AG04449 (cell line): ENCODE measurements around the gene BACH2.
A peak's percentile ranks its signal among the peaks of the same experiment; 100 is the strongest.

Experiments
- CTCF ChIA-PET: fragments of 350-600 bp; formaldehyde crosslinking; extraction: SDS; loops from one replicate; lab custom pipeline; 2021; ENCODE audit warnings: antibody characterized with exemption; lab: Yijun Ruan, JAX
- POLR2A ChIA-PET: fragments of 400-600, 350-600 bp; formaldehyde crosslinking; extraction: SDS; loops from one replicate; lab custom pipeline; 2020; ENCODE audit warnings: antibody characterized with exemption, inconsistent platforms; lab: Yijun Ruan, JAX
- DNase-seq: peaks from one replicate; pipeline ENCODE4 v3.0.0-alpha.2; 2010; ENCODE audit warnings: low read depth, low spot score
- H3K4me3 ChIP-seq: 2 replicates; pipeline ENCODE4 v1.5.1; 2011; ENCODE audit warnings: low read depth, mild to moderate bottlenecking, control low read depth, low read length
- CTCF ChIP-seq: IDR thresholded peaks from one replicate; pipeline ENCODE4 v1.5.1; 2011; ENCODE audit warnings: mild to moderate bottlenecking, moderate library complexity, low read length, control low read depth, inconsistent platforms; ENCODE audit not compliant: insufficient read depth; ENCODE audit errors: missing control alignments

BACH2 gene

GRCh38 chr6:90194371-90194841, 102.2 kb downstream of the BACH2 start:
- POLR2A ChIA-PET, result interaction anchor here (1.6 kb wide), 1 partner anchor 24 kb away, joined by 8 read pairs; no protein-coding TSS in a partner anchor
- DNase-seq, result peak; percentile 42
- no peak for TF ChIP-seq CTCF
- CTCF ChIA-PET, result interaction anchor here (1.2 to 1.5 kb wide), 2 partner anchors 15 to 285 kb away, joined by 4 to 8 read pairs; no protein-coding TSS in a partner anchor
- no peak overlapping the region for H3K4me3 ChIP-seq

GRCh38 chr6:90193359-90193758, 103.3 kb downstream of the BACH2 start:
- TF ChIP-seq CTCF, result no peak
- no peak for DNase-seq
- POLR2A ChIA-PET, result no interaction called here
- CTCF ChIA-PET, result interaction anchor here (1.5 kb wide), 1 partner anchor 286 kb away, joined by 4 read pairs; no protein-coding TSS in a partner anchor
- no peak overlapping the region for H3K4me3 ChIP-seq

- POLR2A ChIA-PET, result no interaction called here
- CTCF ChIA-PET, result no interaction called here
- no peak for TF ChIP-seq CTCF
- H3K4me3 ChIP-seq, result no peak overlapping the region
- no peak for DNase-seq
Observed at GRCh38 chr6:90192857-90193256, 103.8 kb downstream of the BACH2 start.

- H3K4me3 ChIP-seq, result no peak overlapping the region
- DNase-seq, result no peak
- ChIA-PET CTCF (interaction anchor here (0.9 to 1.6 kb wide), 2 partner anchors 9 to 12 kb away, joined by 3 to 11 read pairs; no protein-coding TSS in a partner anchor), POLR2A (interaction anchor here (0.7 kb wide), 1 partner anchor 32 kb away, joined by 3 read pairs; no protein-coding TSS in a partner anchor)
- TF ChIP-seq CTCF, result no peak
Observed at GRCh38 chr6:90190752-90191395, 105.8 kb downstream of the BACH2 start.

- CTCF ChIA-PET, result interaction anchor here (0.9 to 1.6 kb wide), 2 partner anchors 8 to 11 kb away, joined by 3 to 11 read pairs; no protein-coding TSS in a partner anchor
Observed at GRCh38 chr6:90190131-90190530, 106.5 kb downstream of the BACH2 start.

More at GRCh38 chr6:90190131-90190530, 106.5 kb downstream of the BACH2 start:
- DNase-seq, result no peak
- H3K4me3 ChIP-seq, result no peak overlapping the region
- POLR2A ChIA-PET, result interaction anchor here (0.6 to 0.7 kb wide), 2 partner anchors 33 to 205 kb away, joined by 3 read pairs; no protein-coding TSS in a partner anchor
- no peak for TF ChIP-seq CTCF
